Astrocyte (in vitro differentiated cells and primary cell): ENCODE measurements around the gene DIAPH1. TPM values are rescaled to one million over a fixed set of nuclear protein-coding genes. Genes with fewer than 3 reads are reported as not detected.

Experiments used
- DNase-seq: peaks from one replicate; pipeline ENCODE4 v3.0.0-alpha.2; 2010; ENCODE audit warnings: low read depth
- FAIRE-seq: peaks from 2 replicates; lab custom pipeline; 2011; peaks lifted over from hg19 to GRCh38; lab: Jason Lieb, UNC
- H2AFZ ChIP-seq: 2 replicates; pipeline ENCODE4 v1.6.0; 2012; ENCODE audit warnings: low read depth, low read length, inconsistent platforms
- H3K27ac ChIP-seq: 2 replicates; pipeline ENCODE4 v1.5.1; 2011; ENCODE audit warnings: low read depth, low read length, inconsistent platforms
- H3K27me3 ChIP-seq: 2 replicates; pipeline ENCODE4 v1.6.0; 2011; ENCODE audit warnings: low read length, inconsistent platforms; ENCODE audit not compliant: insufficient read depth
- H3K36me3 ChIP-seq: 2 replicates; pipeline ENCODE4 v1.5.1; 2011; ENCODE audit warnings: low read length, inconsistent platforms; ENCODE audit not compliant: insufficient read depth
- H3K4me1 ChIP-seq: 2 replicates; pipeline ENCODE4 v1.5.1; 2011; ENCODE audit warnings: low read length, inconsistent platforms; ENCODE audit not compliant: insufficient read depth
- H3K4me2 ChIP-seq: 2 replicates; pipeline ENCODE4 v1.6.0; 2012; ENCODE audit warnings: low read length, inconsistent platforms
- H3K4me3 ChIP-seq: 2 replicates; pipeline ENCODE4 v1.5.1; 2011; ENCODE audit warnings: low read depth, mild to moderate bottlenecking, low read length, inconsistent platforms; ENCODE audit not compliant: insufficient read depth
- H3K79me2 ChIP-seq: 2 replicates; pipeline ENCODE4 v1.6.0; 2012; ENCODE audit warnings: mild to moderate bottlenecking, low read length, inconsistent platforms; ENCODE audit not compliant: insufficient read depth
- H3K9ac ChIP-seq: 2 replicates; pipeline ENCODE4 v1.6.0; 2012; ENCODE audit warnings: mild to moderate bottlenecking, low read length, inconsistent platforms
- H3K9me3 ChIP-seq: 2 replicates; pipeline ENCODE4 v1.5.1; 2012; ENCODE audit warnings: low read depth, mild to moderate bottlenecking, low read length, inconsistent platforms; ENCODE audit not compliant: insufficient read depth
- H4K20me1 ChIP-seq: 2 replicates; pipeline ENCODE4 v1.6.0; 2012; ENCODE audit warnings: low read length, inconsistent platforms; ENCODE audit not compliant: insufficient read depth
- H3K27ac Mint-ChIP-seq: one replicate; pipeline ENCODE4 v1.8.0; 2021; ENCODE audit warnings: mild to moderate bottlenecking, mixed read lengths; ENCODE audit not compliant: unreplicated experiment
- H3K27me3 Mint-ChIP-seq: one replicate; pipeline ENCODE4 v1.8.0; 2021; ENCODE audit warnings: low read depth, mixed read lengths; ENCODE audit not compliant: unreplicated experiment
- H3K36me3 Mint-ChIP-seq: one replicate; pipeline ENCODE4 v1.8.0; 2021; ENCODE audit warnings: low read depth, mixed read lengths; ENCODE audit not compliant: unreplicated experiment
- H3K4me1 Mint-ChIP-seq: one replicate; pipeline ENCODE4 v1.8.0; 2021; ENCODE audit warnings: low read depth, mixed read lengths; ENCODE audit not compliant: unreplicated experiment
- H3K4me3 Mint-ChIP-seq: one replicate; pipeline ENCODE4 v1.8.0; 2021; ENCODE audit warnings: mild to moderate bottlenecking, moderate library complexity, mixed read lengths; ENCODE audit not compliant: unreplicated experiment
- H3K9me3 Mint-ChIP-seq: one replicate; pipeline ENCODE4 v1.8.0; 2021; ENCODE audit warnings: mild to moderate bottlenecking, mixed read lengths; ENCODE audit not compliant: unreplicated experiment
- EZH2 ChIP-seq: IDR thresholded peaks from 2 replicates; pipeline ENCODE4 v1.6.1; 2012; ENCODE audit warnings: mild to moderate bottlenecking, low read length, inconsistent platforms; ENCODE audit not compliant: insufficient read depth
- total RNA-seq: library from RNA; stranded (reverse); gene quantifications from 2 replicates; pipeline ENCODE4 v1.2.1, GENCODE V29; 2021
- TF ChIP-seq, protein P1 (sequence below): IDR thresholded peaks from 2 replicates; pipeline ENCODE4 v1.5.1; 2011; ENCODE audit warnings: low read depth, mild to moderate bottlenecking, inconsistent platforms, low read length, moderate library complexity; ENCODE audit not compliant: insufficient read depth

Gene DIAPH1
- total RNA-seq, 1 donor from 2014 or later: 78.8 TPM

GRCh38 chr5:141646026-141646425, 27.2 kb upstream of the DIAPH1 start:
- H3K4me3 Mint-ChIP-seq: no peak overlapping the region
- no peak overlapping the region for H3K4me2 ChIP-seq
- no peak overlapping the region for H3K9ac ChIP-seq
- H4K20me1 ChIP-seq: peaks cover 22% of the 10 kb centered on the region
- peaks cover 6% of the 10 kb centered on the region for H3K4me1 ChIP-seq
- no peaks in the 10 kb centered on the region for H3K9me3 Mint-ChIP-seq
- TF ChIP-seq EZH2: no peak
- TF ChIP-seq, protein P1, sequence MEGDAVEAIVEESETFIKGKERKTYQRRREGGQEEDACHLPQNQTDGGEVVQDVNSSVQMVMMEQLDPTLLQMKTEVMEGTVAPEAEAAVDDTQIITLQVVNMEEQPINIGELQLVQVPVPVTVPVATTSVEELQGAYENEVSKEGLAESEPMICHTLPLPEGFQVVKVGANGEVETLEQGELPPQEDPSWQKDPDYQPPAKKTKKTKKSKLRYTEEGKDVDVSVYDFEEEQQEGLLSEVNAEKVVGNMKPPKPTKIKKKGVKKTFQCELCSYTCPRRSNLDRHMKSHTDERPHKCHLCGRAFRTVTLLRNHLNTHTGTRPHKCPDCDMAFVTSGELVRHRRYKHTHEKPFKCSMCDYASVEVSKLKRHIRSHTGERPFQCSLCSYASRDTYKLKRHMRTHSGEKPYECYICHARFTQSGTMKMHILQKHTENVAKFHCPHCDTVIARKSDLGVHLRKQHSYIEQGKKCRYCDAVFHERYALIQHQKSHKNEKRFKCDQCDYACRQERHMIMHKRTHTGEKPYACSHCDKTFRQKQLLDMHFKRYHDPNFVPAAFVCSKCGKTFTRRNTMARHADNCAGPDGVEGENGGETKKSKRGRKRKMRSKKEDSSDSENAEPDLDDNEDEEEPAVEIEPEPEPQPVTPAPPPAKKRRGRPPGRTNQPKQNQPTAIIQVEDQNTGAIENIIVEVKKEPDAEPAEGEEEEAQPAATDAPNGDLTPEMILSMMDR: no peak
- peaks cover 3% of the 10 kb centered on the region for H3K79me2 ChIP-seq
- DNase-seq (no peak), FAIRE-seq (no peak)
- peaks cover 7% of the 10 kb centered on the region for H3K36me3 ChIP-seq
- H3K4me1 Mint-ChIP-seq: peaks cover 15% of the 10 kb centered on the region
- no peaks in the 10 kb centered on the region for H3K27me3 ChIP-seq
- H3K9me3 ChIP-seq: no peaks in the 10 kb centered on the region
- no peak overlapping the region for H3K4me3 ChIP-seq
- H3K27ac ChIP-seq: no peak overlapping the region
- H3K27ac Mint-ChIP-seq: no peak overlapping the region
- peaks cover 38% of the 10 kb centered on the region for H3K36me3 Mint-ChIP-seq
- no peak overlapping the region for H2AFZ ChIP-seq
- no peaks in the 10 kb centered on the region for H3K27me3 Mint-ChIP-seq

DNA sequence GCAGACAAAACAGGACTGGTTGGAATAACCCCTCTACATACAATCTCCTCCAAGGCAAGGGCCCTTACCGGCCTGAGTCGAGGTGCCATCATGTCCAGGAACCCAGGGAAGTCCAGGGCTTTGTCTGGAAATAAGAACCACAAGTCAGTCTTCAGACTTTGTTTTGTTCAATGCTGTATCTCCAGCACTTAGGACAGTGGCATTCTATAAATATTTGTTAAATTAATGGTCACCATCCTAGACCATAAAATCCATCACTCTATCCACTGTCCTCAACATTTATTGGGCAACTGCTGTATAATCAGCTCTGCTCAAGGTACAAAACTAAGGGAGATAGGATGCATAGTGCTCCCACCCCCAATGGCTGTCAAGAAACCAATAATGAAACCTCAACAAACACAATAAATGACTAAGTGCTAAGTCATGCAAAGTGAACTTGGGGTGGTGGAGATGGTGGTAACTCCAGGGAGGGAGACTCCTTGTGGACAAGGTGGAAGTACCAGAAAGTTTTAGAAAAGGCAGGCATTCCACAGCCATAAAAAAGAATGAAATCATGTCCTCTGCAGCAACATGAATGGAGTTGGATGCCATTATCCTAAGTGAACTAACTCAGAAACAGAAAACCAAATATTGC, 23.0 kb upstream of the DIAPH1 start:
- Mint-ChIP-seq H3K9me3 (no peaks in the 10 kb centered on the region), H3K4me1 (peaks cover 8% of the 10 kb centered on the region), H3K36me3 (peaks cover 31% of the 10 kb centered on the region), H3K27ac (no peak overlapping the region), H3K27me3 (no peaks in the 10 kb centered on the region), H3K4me3 (peak overlapping the region; percentile 2)
- Histone ChIP-seq H3K79me2 (no peaks in the 10 kb centered on the region), H3K27ac (no peak overlapping the region), H3K4me1 (peaks cover 8% of the 10 kb centered on the region), H3K4me2 (no peak overlapping the region), H3K4me3 (no peak overlapping the region), H3K36me3 (peaks cover 4% of the 10 kb centered on the region), H3K27me3 (no peaks in the 10 kb centered on the region), H3K9me3 (no peaks in the 10 kb centered on the region), H2AFZ (no peak overlapping the region), H4K20me1 (peaks cover 31% of the 10 kb centered on the region), H3K9ac (no peak overlapping the region)
- TF ChIP-seq, protein P1: peak; percentile 36
- TF ChIP-seq EZH2: no peak
- no peak for FAIRE-seq
- DNase-seq: peak; percentile 62

GRCh38 chr5:141640698-141641097, 21.9 kb upstream of the DIAPH1 start:
- H4K20me1 ChIP-seq: peaks cover 40% of the 10 kb centered on the region
- peaks cover 14% of the 10 kb centered on the region for H3K4me1 ChIP-seq
- FAIRE-seq (no peak), DNase-seq (no peak)
- H3K9me3 ChIP-seq: no peaks in the 10 kb centered on the region
- no peak overlapping the region for H3K4me2 ChIP-seq
- H3K9ac ChIP-seq: no peak overlapping the region
- peaks cover under 1% of the 10 kb centered on the region for H3K36me3 ChIP-seq
- H3K79me2 ChIP-seq: peaks cover 10% of the 10 kb centered on the region
- Mint-ChIP-seq H3K4me1 (peaks cover 10% of the 10 kb centered on the region), H3K27ac (no peak overlapping the region), H3K27me3 (no peaks in the 10 kb centered on the region), H3K9me3 (no peaks in the 10 kb centered on the region), H3K4me3 (no peak overlapping the region), H3K36me3 (peaks cover 22% of the 10 kb centered on the region)
- TF ChIP-seq EZH2: no peak
- no peak overlapping the region for H3K27ac ChIP-seq
- no peak overlapping the region for H3K4me3 ChIP-seq
- H2AFZ ChIP-seq: no peak overlapping the region
- H3K27me3 ChIP-seq: no peaks in the 10 kb centered on the region
